ENCODE data around the gene INPPL1.

INPPL1 gene

GRCh38 chr11:72220696-72221363 is 3.7 kb upstream of the INPPL1 start:
- DNase-seq = no peak

- DNase-seq = no peak
Measured at GRCh38 chr11:72221386-72222075, 3.0 kb upstream of the INPPL1 start.

- no peak for DNase-seq
Measured at GRCh38 chr11:72222106-72222891, 2.3 kb upstream of the INPPL1 start.

GRCh38 chr11:72222907-72223614 is 1.5 kb upstream of the INPPL1 start:
- peak; percentile 92 for DNase-seq

GRCh38 chr11:72223615-72224563 is 678 bp upstream of the INPPL1 start:
- DNase-seq = peak; percentile 40

GRCh38 chr11:72225411-72225951 is 914 bp downstream of the INPPL1 start:
- DNase-seq = peak; percentile 38

- no peak for DNase-seq
Measured at GRCh38 chr11:72226701-72227100, 2.1 kb downstream of the INPPL1 start.

GRCh38 chr11:72227316-72228228 is 3.0 kb downstream of the INPPL1 start:
- DNase-seq = no peak

GRCh38 chr11:72228229-72228843 is 3.8 kb downstream of the INPPL1 start:
- no peak for DNase-seq

- no peak for DNase-seq
Measured at GRCh38 chr11:72228844-72229231, 4.3 kb downstream of the INPPL1 start.

- DNase-seq = no peak
Measured at GRCh38 chr11:72229336-72229924, 4.9 kb downstream of the INPPL1 start.

GRCh38 chr11:72229925-72230763 is 5.6 kb downstream of the INPPL1 start:
- no peak for DNase-seq

- DNase-seq = no peak
Measured at GRCh38 chr11:72230764-72231365, 6.3 kb downstream of the INPPL1 start.

GRCh38 chr11:72231396-72232259 is 7.1 kb downstream of the INPPL1 start:
- no peak for DNase-seq

GRCh38 chr11:72232260-72233055 is 7.9 kb downstream of the INPPL1 start:
- no peak for DNase-seq

GRCh38 chr11:72233056-72233772 is 8.6 kb downstream of the INPPL1 start:
- DNase-seq = no peak
